ENCODE measurements around the gene SUSD1.

Gene SUSD1

GRCh38 chr9:112121633-112122032 is 53.5 kb downstream of the SUSD1 start:
- FAIRE-seq (no peak), DNase-seq (ENCODE audit: insufficient read length, low spot score) (no peak)
- TF ChIP-seq POLR2A (IDR thresholded peaks at IDR 0.05; ENCODE audit: low read depth, low read length) = no peak
- TF ChIP-seq POLR2AphosphoS5 (IDR thresholded peaks at IDR 0.05; ENCODE audit: low read depth, low read length) = no peak
- no peak for TF ChIP-seq SPI1 (IDR thresholded peaks at IDR 0.05; ENCODE audit: low read depth, low read length)
- TF ChIP-seq PAX5 (IDR thresholded peaks at IDR 0.05; ENCODE audit: insufficient read depth, low read length, severe bottlenecking) = no peak
- no peak for TF ChIP-seq POU2F2 (IDR thresholded peaks at IDR 0.05; ENCODE audit: low read depth, low read length)
- TF ChIP-seq TAF1 (IDR thresholded peaks at IDR 0.05; ENCODE audit: low read depth, low read length) = no peak

GRCh38 chr9:112120439-112120925 is 54.6 kb downstream of the SUSD1 start:
- DNase-seq (ENCODE audit: insufficient read length, low spot score) (no peak), FAIRE-seq (no peak)
- TF ChIP-seq POU2F2 (IDR thresholded peaks at IDR 0.05; ENCODE audit: low read depth, low read length) (no peak), POLR2AphosphoS5 (IDR thresholded peaks at IDR 0.05; ENCODE audit: low read depth, low read length) (no peak), TAF1 (IDR thresholded peaks at IDR 0.05; ENCODE audit: low read depth, low read length) (no peak), PAX5 (IDR thresholded peaks at IDR 0.05; ENCODE audit: insufficient read depth, low read length, severe bottlenecking) (no peak), POLR2A (IDR thresholded peaks at IDR 0.05; ENCODE audit: low read depth, low read length) (no peak), SPI1 (IDR thresholded peaks at IDR 0.05; ENCODE audit: low read depth, low read length) (no peak)

- no peak for DNase-seq (ENCODE audit: insufficient read length, low spot score)
- no peak for FAIRE-seq
Observed at GRCh38 chr9:112120030-112120341, 55.1 kb downstream of the SUSD1 start.

GRCh38 chr9:112119225-112120029 is 55.7 kb downstream of the SUSD1 start:
- TF ChIP-seq POLR2AphosphoS5 (IDR thresholded peaks at IDR 0.05; ENCODE audit: low read depth, low read length) = no peak
- no peak for TF ChIP-seq SPI1 (IDR thresholded peaks at IDR 0.05; ENCODE audit: low read depth, low read length)
- TF ChIP-seq POU2F2 (IDR thresholded peaks at IDR 0.05; ENCODE audit: low read depth, low read length) = no peak
- no peak for TF ChIP-seq TAF1 (IDR thresholded peaks at IDR 0.05; ENCODE audit: low read depth, low read length)
- TF ChIP-seq PAX5 (IDR thresholded peaks at IDR 0.05; ENCODE audit: insufficient read depth, low read length, severe bottlenecking) = no peak
- FAIRE-seq (no peak), DNase-seq (ENCODE audit: insufficient read length, low spot score) (no peak)

More at GRCh38 chr9:112120030-112120341, 55.1 kb downstream of the SUSD1 start:
- TF ChIP-seq POU2F2 (IDR thresholded peaks at IDR 0.05; ENCODE audit: low read depth, low read length) (no peak), PAX5 (IDR thresholded peaks at IDR 0.05; ENCODE audit: insufficient read depth, low read length, severe bottlenecking) (no peak), TAF1 (IDR thresholded peaks at IDR 0.05; ENCODE audit: low read depth, low read length) (no peak), POLR2A (IDR thresholded peaks at IDR 0.05; ENCODE audit: low read depth, low read length) (no peak), POLR2AphosphoS5 (IDR thresholded peaks at IDR 0.05; ENCODE audit: low read depth, low read length) (no peak), SPI1 (IDR thresholded peaks at IDR 0.05; ENCODE audit: low read depth, low read length) (no peak)

GRCh38 chr9:112118009-112118408 is 57.1 kb downstream of the SUSD1 start:
- FAIRE-seq (no peak), DNase-seq (ENCODE audit: insufficient read length, low spot score) (no peak)
- TF ChIP-seq POLR2A (IDR thresholded peaks at IDR 0.05; ENCODE audit: low read depth, low read length) = no peak
- no peak for TF ChIP-seq TAF1 (IDR thresholded peaks at IDR 0.05; ENCODE audit: low read depth, low read length)
- no peak for TF ChIP-seq POLR2AphosphoS5 (IDR thresholded peaks at IDR 0.05; ENCODE audit: low read depth, low read length)
- no peak for TF ChIP-seq SPI1 (IDR thresholded peaks at IDR 0.05; ENCODE audit: low read depth, low read length)
- TF ChIP-seq PAX5 (IDR thresholded peaks at IDR 0.05; ENCODE audit: insufficient read depth, low read length, severe bottlenecking) = no peak
- TF ChIP-seq POU2F2 (IDR thresholded peaks at IDR 0.05; ENCODE audit: low read depth, low read length) = no peak

GRCh38 chr9:112115970-112116753 is 58.9 kb downstream of the SUSD1 start:
- no peak for FAIRE-seq
- no peak for DNase-seq (ENCODE audit: insufficient read length, low spot score)
- TF ChIP-seq POU2F2 (IDR thresholded peaks at IDR 0.05; ENCODE audit: low read depth, low read length) (no peak), SPI1 (IDR thresholded peaks at IDR 0.05; ENCODE audit: low read depth, low read length) (no peak), POLR2A (IDR thresholded peaks at IDR 0.05; ENCODE audit: low read depth, low read length) (no peak), PAX5 (IDR thresholded peaks at IDR 0.05; ENCODE audit: insufficient read depth, low read length, severe bottlenecking) (no peak), POLR2AphosphoS5 (IDR thresholded peaks at IDR 0.05; ENCODE audit: low read depth, low read length) (no peak), TAF1 (IDR thresholded peaks at IDR 0.05; ENCODE audit: low read depth, low read length) (no peak)

GRCh38 chr9:112115109-112115508 is 60.0 kb downstream of the SUSD1 start:
- FAIRE-seq (no peak), DNase-seq (ENCODE audit: insufficient read length, low spot score) (no peak)
- TF ChIP-seq POU2F2 (IDR thresholded peaks at IDR 0.05; ENCODE audit: low read depth, low read length) = no peak
- no peak for TF ChIP-seq SPI1 (IDR thresholded peaks at IDR 0.05; ENCODE audit: low read depth, low read length)
- TF ChIP-seq PAX5 (IDR thresholded peaks at IDR 0.05; ENCODE audit: insufficient read depth, low read length, severe bottlenecking) = no peak
- TF ChIP-seq POLR2A (IDR thresholded peaks at IDR 0.05; ENCODE audit: low read depth, low read length) = no peak
- TF ChIP-seq POLR2AphosphoS5 (IDR thresholded peaks at IDR 0.05; ENCODE audit: low read depth, low read length) = no peak

GRCh38 chr9:112112941-112113681 is 62.0 kb downstream of the SUSD1 start:
- FAIRE-seq (no peak), DNase-seq (ENCODE audit: insufficient read length, low spot score) (no peak)
- TF ChIP-seq SPI1 (IDR thresholded peaks at IDR 0.05; ENCODE audit: low read depth, low read length) = no peak
- no peak for TF ChIP-seq POLR2AphosphoS5 (IDR thresholded peaks at IDR 0.05; ENCODE audit: low read depth, low read length)
- no peak for TF ChIP-seq TAF1 (IDR thresholded peaks at IDR 0.05; ENCODE audit: low read depth, low read length)
- no peak for TF ChIP-seq POU2F2 (IDR thresholded peaks at IDR 0.05; ENCODE audit: low read depth, low read length)
- no peak for TF ChIP-seq POLR2A (IDR thresholded peaks at IDR 0.05; ENCODE audit: low read depth, low read length)
- no peak for TF ChIP-seq PAX5 (IDR thresholded peaks at IDR 0.05; ENCODE audit: insufficient read depth, low read length, severe bottlenecking)
